Measurements from ENCODE around the gene DGAT2. TPM values are rescaled to one million over a fixed set of nuclear protein-coding genes. Genes with fewer than 3 reads are reported as not detected.

The DGAT2 gene
- total RNA-seq, 1 experiment from 2014 or later = 1.6 TPM

GRCh38 chr11:75757651-75758050, 10.9 kb upstream of the DGAT2 start (continued):
- TF ChIP-seq HMGXB4 (CRISPR knock-in tag; IDR thresholded peaks at IDR 0.05) (no peak), AFF4 (CRISPR knock-in tag; IDR thresholded peaks at IDR 0.05; ENCODE audit: borderline replicate concordance) (no peak)
- TF ChIP-seq, protein P1, sequence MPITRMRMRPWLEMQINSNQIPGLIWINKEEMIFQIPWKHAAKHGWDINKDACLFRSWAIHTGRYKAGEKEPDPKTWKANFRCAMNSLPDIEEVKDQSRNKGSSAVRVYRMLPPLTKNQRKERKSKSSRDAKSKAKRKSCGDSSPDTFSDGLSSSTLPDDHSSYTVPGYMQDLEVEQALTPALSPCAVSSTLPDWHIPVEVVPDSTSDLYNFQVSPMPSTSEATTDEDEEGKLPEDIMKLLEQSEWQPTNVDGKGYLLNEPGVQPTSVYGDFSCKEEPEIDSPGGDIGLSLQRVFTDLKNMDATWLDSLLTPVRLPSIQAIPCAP (CRISPR knock-in tag; IDR thresholded peaks at IDR 0.05) = no peak

GRCh38 chr11:75759832-75760231, 8.7 kb upstream of the DGAT2 start:
- no peak for TF ChIP-seq HMGA2 (CRISPR knock-in tag; IDR thresholded peaks at IDR 0.05)
- TF ChIP-seq ZBTB21 (CRISPR knock-in tag; IDR thresholded peaks at IDR 0.05; ENCODE audit: borderline replicate concordance) = no peak
- TF ChIP-seq E2F4 (CRISPR knock-in tag; IDR thresholded peaks at IDR 0.05; ENCODE audit: borderline replicate concordance, low read depth) = no peak
- no peak for TF ChIP-seq AFF4 (CRISPR knock-in tag; IDR thresholded peaks at IDR 0.05; ENCODE audit: borderline replicate concordance)
- no peak for TF ChIP-seq ZNF232 (CRISPR knock-in tag; IDR thresholded peaks at IDR 0.05)
- CTCF ChIA-PET = no interaction called here
- POLR2A ChIA-PET = no interaction called here
- Mint-ChIP-seq H3K36me3 (no peaks in the 10 kb centered on the region), H3K9me3 (no peaks in the 10 kb centered on the region), H3K4me3 (no peak overlapping the region), H3K27me3 (ENCODE audit: low read depth) (no peaks in the 10 kb centered on the region; the same call in none of the 2 replicates), H3K4me1 (no peaks in the 10 kb centered on the region), H3K27ac (no peak overlapping the region)
- DNase-seq (ENCODE audit: low spot score) (no peak), ATAC-seq (no peak)

DNA sequence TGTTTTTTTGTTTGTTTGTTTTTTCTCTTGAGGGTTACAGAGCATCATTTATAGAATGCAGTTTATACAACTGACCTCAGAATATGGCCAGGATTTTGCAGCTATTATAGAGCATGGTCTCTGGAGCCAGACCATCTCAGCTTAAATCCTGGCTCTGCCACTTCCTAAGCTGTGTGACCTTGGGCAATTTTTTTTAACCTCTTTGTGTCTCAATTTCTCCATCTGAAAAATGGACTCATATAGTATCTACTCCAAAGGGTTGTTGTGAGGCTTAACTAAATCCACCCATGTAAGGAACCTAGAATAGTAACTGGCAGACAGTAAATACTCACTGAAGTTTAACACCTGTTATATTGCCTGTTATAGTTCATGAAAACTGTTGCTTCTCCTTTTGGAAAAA, 8.3 kb upstream of the DGAT2 start:
- Mint-ChIP-seq H3K4me1 (no peaks in the 10 kb centered on the region), H3K36me3 (no peaks in the 10 kb centered on the region), H3K4me3 (no peak overlapping the region), H3K9me3 (no peaks in the 10 kb centered on the region), H3K27me3 (ENCODE audit: low read depth) (no peaks in the 10 kb centered on the region; the same call in none of the 2 replicates), H3K27ac (no peak overlapping the region)
- DNase-seq (ENCODE audit: low spot score) (no peak), ATAC-seq (no peak)
- ChIA-PET CTCF (no interaction called here), POLR2A (interaction anchor here (0.5 kb wide), 1 partner anchor 1024 kb away, joined by 3 read pairs; no protein-coding TSS in a partner anchor)
- TF ChIP-seq GABPB1 (CRISPR knock-in tag; IDR thresholded peaks at IDR 0.05) = no peak
- TF ChIP-seq, protein P2, sequence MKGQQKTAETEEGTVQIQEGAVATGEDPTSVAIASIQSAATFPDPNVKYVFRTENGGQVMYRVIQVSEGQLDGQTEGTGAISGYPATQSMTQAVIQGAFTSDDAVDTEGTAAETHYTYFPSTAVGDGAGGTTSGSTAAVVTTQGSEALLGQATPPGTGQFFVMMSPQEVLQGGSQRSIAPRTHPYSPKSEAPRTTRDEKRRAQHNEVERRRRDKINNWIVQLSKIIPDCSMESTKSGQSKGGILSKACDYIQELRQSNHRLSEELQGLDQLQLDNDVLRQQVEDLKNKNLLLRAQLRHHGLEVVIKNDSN (CRISPR knock-in tag; IDR thresholded peaks at IDR 0.05) = no peak
- no peak for TF ChIP-seq FOXP4 (CRISPR knock-in tag; IDR thresholded peaks at IDR 0.05)
- TF ChIP-seq, protein P3, sequence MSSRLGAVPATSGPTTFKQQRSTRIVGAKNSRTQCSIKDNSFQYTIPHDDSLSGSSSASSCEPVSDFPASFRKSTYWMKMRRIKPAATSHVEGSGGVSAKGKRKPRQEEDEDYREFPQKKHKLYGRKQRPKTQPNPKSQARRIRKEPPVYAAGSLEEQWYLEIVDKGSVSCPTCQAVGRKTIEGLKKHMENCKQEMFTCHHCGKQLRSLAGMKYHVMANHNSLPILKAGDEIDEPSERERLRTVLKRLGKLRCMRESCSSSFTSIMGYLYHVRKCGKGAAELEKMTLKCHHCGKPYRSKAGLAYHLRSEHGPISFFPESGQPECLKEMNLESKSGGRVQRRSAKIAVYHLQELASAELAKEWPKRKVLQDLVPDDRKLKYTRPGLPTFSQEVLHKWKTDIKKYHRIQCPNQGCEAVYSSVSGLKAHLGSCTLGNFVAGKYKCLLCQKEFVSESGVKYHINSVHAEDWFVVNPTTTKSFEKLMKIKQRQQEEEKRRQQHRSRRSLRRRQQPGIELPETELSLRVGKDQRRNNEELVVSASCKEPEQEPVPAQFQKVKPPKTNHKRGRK (CRISPR knock-in tag; IDR thresholded peaks at IDR 0.05; ENCODE audit: borderline replicate concordance) = no peak
- no peak for TF ChIP-seq ZNF416 (CRISPR knock-in tag; IDR thresholded peaks at IDR 0.05)
- TF ChIP-seq NR3C1 (CRISPR knock-in tag; conservative IDR thresholded peaks at IDR 0.05; ENCODE audit: low read depth) = no peak
- TF ChIP-seq, protein P4, sequence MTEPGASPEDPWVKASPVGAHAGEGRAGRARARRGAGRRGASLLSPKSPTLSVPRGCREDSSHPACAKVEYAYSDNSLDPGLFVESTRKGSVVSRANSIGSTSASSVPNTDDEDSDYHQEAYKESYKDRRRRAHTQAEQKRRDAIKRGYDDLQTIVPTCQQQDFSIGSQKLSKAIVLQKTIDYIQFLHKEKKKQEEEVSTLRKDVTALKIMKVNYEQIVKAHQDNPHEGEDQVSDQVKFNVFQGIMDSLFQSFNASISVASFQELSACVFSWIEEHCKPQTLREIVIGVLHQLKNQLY (CRISPR knock-in tag; IDR thresholded peaks at IDR 0.05) = no peak
- TF ChIP-seq ZBTB21 (CRISPR knock-in tag; IDR thresholded peaks at IDR 0.05; ENCODE audit: borderline replicate concordance) = no peak

Measured in WTC11 (cell line).